ENCODE data around the gene ATOH8. TPM values are rescaled to one million over a fixed set of nuclear protein-coding genes. Genes with fewer than 3 reads are reported as not detected.

The ATOH8 gene
- total RNA-seq, 1 donor from 2014 or later = 4.4 TPM

- DNase-seq (ENCODE audit: extremely low read depth, low read depth, low spot score) = no peak
These were observed 27.2 kb downstream of the ATOH8 start for GRCh38 chr2:85781013-85781332.

- no peak for DNase-seq (ENCODE audit: extremely low read depth, low read depth, low spot score)
These were observed 30.0 kb downstream of the ATOH8 start for GRCh38 chr2:85783796-85784195.

GRCh38 chr2:85784474-85784986 is 30.7 kb downstream of the ATOH8 start:
- no peak for DNase-seq (ENCODE audit: extremely low read depth, low read depth, low spot score)

GRCh38 chr2:85785027-85785822 is 31.4 kb downstream of the ATOH8 start:
- no peak for DNase-seq (ENCODE audit: extremely low read depth, low read depth, low spot score)

- no peak for DNase-seq (ENCODE audit: extremely low read depth, low read depth, low spot score)
These were observed 32.1 kb downstream of the ATOH8 start for GRCh38 chr2:85785871-85786270.

- DNase-seq (ENCODE audit: extremely low read depth, low read depth, low spot score) = no peak
These were observed 32.7 kb downstream of the ATOH8 start for GRCh38 chr2:85786444-85786843.

GRCh38 chr2:85786865-85787264 is 33.1 kb downstream of the ATOH8 start:
- no peak for DNase-seq (ENCODE audit: extremely low read depth, low read depth, low spot score)

- DNase-seq (ENCODE audit: extremely low read depth, low read depth, low spot score) = no peak
These were observed 33.6 kb downstream of the ATOH8 start for GRCh38 chr2:85787282-85787980.

- DNase-seq (ENCODE audit: extremely low read depth, low read depth, low spot score) = no peak
These were observed 34.2 kb downstream of the ATOH8 start for GRCh38 chr2:85787981-85788340.

GRCh38 chr2:85788603-85789002 is 34.8 kb downstream of the ATOH8 start:
- no peak for DNase-seq (ENCODE audit: extremely low read depth, low read depth, low spot score)

- DNase-seq (ENCODE audit: extremely low read depth, low read depth, low spot score) = no peak
These were observed 35.5 kb downstream of the ATOH8 start for GRCh38 chr2:85789271-85789670.

GRCh38 chr2:85790032-85790431 is 36.2 kb downstream of the ATOH8 start:
- no peak for DNase-seq (ENCODE audit: extremely low read depth, low read depth, low spot score)

- DNase-seq (ENCODE audit: extremely low read depth, low read depth, low spot score) = no peak
These were observed 36.9 kb downstream of the ATOH8 start for GRCh38 chr2:85790499-85791188.

GRCh38 chr2:85791704-85792565 is 38.1 kb downstream of the ATOH8 start:
- no peak for DNase-seq (ENCODE audit: extremely low read depth, low read depth, low spot score)

GRCh38 chr2:85792783-85793441 is 39.1 kb downstream of the ATOH8 start:
- DNase-seq (ENCODE audit: extremely low read depth, low read depth, low spot score) = no peak

GRCh38 chr2:85793584-85793983 is 39.8 kb downstream of the ATOH8 start:
- DNase-seq (ENCODE audit: extremely low read depth, low read depth, low spot score) = no peak

- DNase-seq (ENCODE audit: extremely low read depth, low read depth, low spot score) = no peak
These were observed 40.2 kb downstream of the ATOH8 start for GRCh38 chr2:85794038-85794441.

GRCh38 chr2:85794491-85795121 is 40.8 kb downstream of the ATOH8 start:
- no peak for DNase-seq (ENCODE audit: extremely low read depth, low read depth, low spot score)

GRCh38 chr2:85795331-85796045 is 41.7 kb downstream of the ATOH8 start:
- no peak for DNase-seq (ENCODE audit: extremely low read depth, low read depth, low spot score)
